ENCODE data around the gene ZDHHC9. TPM values are rescaled to one million over a fixed set of nuclear protein-coding genes. Genes with fewer than 3 reads are reported as not detected.

Gene ZDHHC9
- total RNA-seq, 1 donor from 2014 or later: 48.4 TPM

DNA sequence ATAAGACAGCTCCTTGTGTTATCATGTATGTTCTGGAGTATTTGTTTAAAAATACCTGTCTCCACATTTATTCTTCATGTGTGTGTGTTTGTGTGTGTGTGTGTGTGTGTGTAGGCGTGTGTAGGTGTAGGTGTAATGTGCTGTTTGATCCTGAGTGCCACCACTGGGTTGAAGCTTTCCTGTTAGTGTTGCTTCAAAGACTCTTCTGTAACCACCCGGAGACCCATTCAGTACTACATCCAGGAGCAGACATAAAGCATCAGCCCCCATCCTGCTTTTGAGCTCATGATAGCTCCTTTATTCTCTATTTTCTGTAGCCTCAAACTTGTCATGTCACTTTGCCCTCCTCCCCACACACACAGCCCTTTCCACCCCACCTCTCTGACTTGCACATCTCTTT is 3.0 kb upstream of the ZDHHC9 start:
- Histone ChIP-seq H3K27ac (no peak overlapping the region), H3K4me1 (no peaks in the 10 kb centered on the region), H3K27me3 (no peaks in the 10 kb centered on the region), H3K9me3 (no peaks in the 10 kb centered on the region), H3K36me3 (no peaks in the 10 kb centered on the region), H3K4me3 (no peak overlapping the region)
- no peak for ATAC-seq
- TF ChIP-seq, protein P1, sequence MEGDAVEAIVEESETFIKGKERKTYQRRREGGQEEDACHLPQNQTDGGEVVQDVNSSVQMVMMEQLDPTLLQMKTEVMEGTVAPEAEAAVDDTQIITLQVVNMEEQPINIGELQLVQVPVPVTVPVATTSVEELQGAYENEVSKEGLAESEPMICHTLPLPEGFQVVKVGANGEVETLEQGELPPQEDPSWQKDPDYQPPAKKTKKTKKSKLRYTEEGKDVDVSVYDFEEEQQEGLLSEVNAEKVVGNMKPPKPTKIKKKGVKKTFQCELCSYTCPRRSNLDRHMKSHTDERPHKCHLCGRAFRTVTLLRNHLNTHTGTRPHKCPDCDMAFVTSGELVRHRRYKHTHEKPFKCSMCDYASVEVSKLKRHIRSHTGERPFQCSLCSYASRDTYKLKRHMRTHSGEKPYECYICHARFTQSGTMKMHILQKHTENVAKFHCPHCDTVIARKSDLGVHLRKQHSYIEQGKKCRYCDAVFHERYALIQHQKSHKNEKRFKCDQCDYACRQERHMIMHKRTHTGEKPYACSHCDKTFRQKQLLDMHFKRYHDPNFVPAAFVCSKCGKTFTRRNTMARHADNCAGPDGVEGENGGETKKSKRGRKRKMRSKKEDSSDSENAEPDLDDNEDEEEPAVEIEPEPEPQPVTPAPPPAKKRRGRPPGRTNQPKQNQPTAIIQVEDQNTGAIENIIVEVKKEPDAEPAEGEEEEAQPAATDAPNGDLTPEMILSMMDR (IDR thresholded peaks at IDR 0.05): no peak
- intact Hi-C loops (cut with DNase I): no loop called here
- no peak for DNase-seq

DNA sequence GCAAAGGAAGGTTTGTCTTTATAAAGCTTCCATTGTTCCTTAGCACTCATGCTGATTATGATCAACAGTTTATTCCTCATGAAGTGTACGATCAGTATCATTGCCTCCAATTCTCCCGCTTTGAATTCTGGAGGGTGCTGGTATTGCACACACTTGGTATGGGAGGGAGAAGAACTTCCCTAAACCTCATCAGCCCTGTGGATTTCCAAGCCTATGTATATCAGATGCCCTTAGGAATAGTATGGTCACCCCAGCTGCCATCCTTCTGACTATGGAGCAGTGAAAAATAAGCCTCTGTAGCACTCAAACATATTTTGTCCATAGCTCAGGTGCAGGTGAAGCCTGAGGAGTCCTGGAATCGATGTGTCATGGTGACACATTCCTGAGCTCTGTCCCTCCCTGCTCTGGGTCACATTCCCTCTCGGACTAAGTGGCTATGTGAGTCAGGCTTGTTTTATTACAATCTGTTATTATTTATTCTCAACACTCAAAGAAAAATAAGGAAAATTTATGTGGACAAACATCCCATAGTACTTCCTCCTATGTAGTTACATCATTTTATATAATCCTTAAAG is 2.0 kb upstream of the ZDHHC9 start:
- Histone ChIP-seq H3K27me3 (no peaks in the 10 kb centered on the region), H3K36me3 (no peaks in the 10 kb centered on the region), H3K27ac (no peak overlapping the region), H3K4me3 (no peak overlapping the region), H3K9me3 (no peaks in the 10 kb centered on the region), H3K4me1 (no peaks in the 10 kb centered on the region)
- TF ChIP-seq, protein P1 (IDR thresholded peaks at IDR 0.05): no peak
- intact Hi-C loops (cut with DNase I): no loop called here
- peak; percentile 21 for ATAC-seq
- no peak for DNase-seq

DNA sequence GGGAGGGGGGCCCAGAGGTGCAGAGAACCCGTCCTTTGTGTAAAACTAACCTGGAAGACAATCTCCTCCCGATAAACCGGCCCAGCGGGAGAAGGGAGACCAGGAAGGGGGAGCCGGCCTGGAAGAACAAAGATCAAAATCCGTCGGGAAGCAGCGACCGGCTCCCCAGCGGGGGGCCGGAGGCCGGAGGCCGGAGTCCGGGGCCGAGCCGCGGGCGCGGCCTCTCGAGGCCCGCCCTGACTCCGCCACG is 552 bp downstream of the ZDHHC9 start:
- TF ChIP-seq, protein P1 (IDR thresholded peaks at IDR 0.05): no peak
- peak overlapping the region; percentile 79 for H3K27ac ChIP-seq
- no peak for DNase-seq
- H3K9me3 ChIP-seq: no peaks in the 10 kb centered on the region
- no peaks in the 10 kb centered on the region for H3K4me1 ChIP-seq
- no peaks in the 10 kb centered on the region for H3K27me3 ChIP-seq
- no peak for ATAC-seq
- H3K36me3 ChIP-seq: no peaks in the 10 kb centered on the region
- peak overlapping the region; percentile 66 for H3K4me3 ChIP-seq
- intact Hi-C loops (cut with DNase I): no loop called here

DNA sequence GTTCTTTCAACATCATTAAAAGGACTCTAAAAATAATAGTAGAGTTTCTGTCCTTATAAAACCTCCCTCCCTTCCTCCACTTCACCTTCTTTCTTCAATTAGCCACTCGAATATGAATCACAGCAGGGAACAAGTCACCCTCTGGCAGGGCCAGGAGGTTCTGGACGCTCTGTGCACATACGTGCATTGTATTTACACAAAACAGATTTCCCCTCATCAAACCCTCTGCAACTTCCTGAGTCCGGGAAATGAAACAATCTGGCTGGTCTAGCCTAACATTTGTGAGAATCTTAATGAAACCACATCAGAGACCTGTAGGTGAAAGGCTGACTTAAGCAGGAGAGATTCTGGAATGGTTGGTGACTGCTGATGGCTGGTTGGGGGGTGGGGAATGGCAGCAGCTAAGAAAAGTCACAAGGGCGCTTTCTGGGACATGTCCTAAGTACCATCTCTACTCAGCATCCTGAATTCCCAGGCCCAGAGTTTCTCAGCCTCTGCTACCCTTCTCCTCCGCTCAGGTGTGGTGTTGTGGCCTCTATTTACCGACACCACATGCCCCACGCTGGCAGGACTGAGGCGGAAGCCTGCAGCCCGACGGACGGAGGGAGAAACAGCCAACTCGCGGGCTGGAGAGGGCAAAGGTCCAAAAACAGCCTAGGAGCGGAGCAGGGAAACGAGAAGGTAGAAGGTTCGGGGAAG is 1.0 kb downstream of the ZDHHC9 start:
- ATAC-seq: peak; percentile 64

DNA sequence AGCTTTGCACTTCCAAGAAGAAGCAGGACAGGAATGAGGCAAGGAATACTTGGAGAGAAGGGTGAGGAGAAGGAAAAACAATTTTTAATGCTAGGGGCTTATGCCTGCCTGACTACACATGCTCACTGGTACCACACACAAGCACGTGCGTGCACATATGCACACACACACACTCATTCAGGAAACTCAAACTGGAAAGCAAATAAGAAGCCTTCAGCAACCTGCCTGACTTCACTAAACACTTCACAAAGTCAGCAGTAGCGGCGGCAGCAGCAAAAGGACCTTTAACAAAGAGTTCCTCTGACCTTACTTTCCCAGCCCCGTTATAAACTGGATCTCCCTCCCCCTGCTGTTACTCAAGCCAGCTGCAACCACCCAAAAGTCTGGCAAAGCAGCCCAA is 3.3 kb downstream of the ZDHHC9 start:
- Histone ChIP-seq H3K9me3 (no peaks in the 10 kb centered on the region), H3K4me1 (no peaks in the 10 kb centered on the region), H3K27me3 (no peaks in the 10 kb centered on the region), H3K4me3 (no peak overlapping the region), H3K27ac (no peak overlapping the region), H3K36me3 (no peaks in the 10 kb centered on the region)
- TF ChIP-seq, protein P1 (IDR thresholded peaks at IDR 0.05): no peak
- ATAC-seq (no peak), DNase-seq (no peak)
- intact Hi-C loops (cut with DNase I): no loop called here

More for the DNA sequence above, 1.0 kb downstream of the ZDHHC9 start:
- peak overlapping the region; percentile 66 for H3K4me3 ChIP-seq
- no peaks in the 10 kb centered on the region for H3K36me3 ChIP-seq
- peak overlapping the region; percentile 79 for H3K27ac ChIP-seq
- intact Hi-C loops (cut with DNase I): no loop called here
- H3K27me3 ChIP-seq: no peaks in the 10 kb centered on the region
- H3K9me3 ChIP-seq: no peaks in the 10 kb centered on the region
- H3K4me1 ChIP-seq: no peaks in the 10 kb centered on the region
- DNase-seq: peak; percentile 64
- TF ChIP-seq, protein P1 (IDR thresholded peaks at IDR 0.05): no peak

All from upper lobe of right lung (tissue), 1 donor.